ENCODE results near the gene SUMF2. TPM values are rescaled to one million over a fixed set of nuclear protein-coding genes. Genes with fewer than 3 reads are reported as not detected.

SUMF2 gene
- total and polyA plus RNA-seq, 2 of the 4 experiments (the other 2 are of a cell fraction) = 86.2 to 97.3 TPM

- H2AK9ac ChIP-seq (replicated peaks; ENCODE audit: low read depth, low read length, poor library complexity) = no peak overlapping the region
- no peaks in the 10 kb centered on the region for H3K79me1 ChIP-seq (ENCODE audit: low read depth in 1 of 2, low read length in 2 of 2)
- no peak for DNase-seq
- TF ChIP-seq CHD1 (IDR thresholded peaks at IDR 0.05; ENCODE audit: low read depth, low read length) = no peak
- TF ChIP-seq, protein P1, sequence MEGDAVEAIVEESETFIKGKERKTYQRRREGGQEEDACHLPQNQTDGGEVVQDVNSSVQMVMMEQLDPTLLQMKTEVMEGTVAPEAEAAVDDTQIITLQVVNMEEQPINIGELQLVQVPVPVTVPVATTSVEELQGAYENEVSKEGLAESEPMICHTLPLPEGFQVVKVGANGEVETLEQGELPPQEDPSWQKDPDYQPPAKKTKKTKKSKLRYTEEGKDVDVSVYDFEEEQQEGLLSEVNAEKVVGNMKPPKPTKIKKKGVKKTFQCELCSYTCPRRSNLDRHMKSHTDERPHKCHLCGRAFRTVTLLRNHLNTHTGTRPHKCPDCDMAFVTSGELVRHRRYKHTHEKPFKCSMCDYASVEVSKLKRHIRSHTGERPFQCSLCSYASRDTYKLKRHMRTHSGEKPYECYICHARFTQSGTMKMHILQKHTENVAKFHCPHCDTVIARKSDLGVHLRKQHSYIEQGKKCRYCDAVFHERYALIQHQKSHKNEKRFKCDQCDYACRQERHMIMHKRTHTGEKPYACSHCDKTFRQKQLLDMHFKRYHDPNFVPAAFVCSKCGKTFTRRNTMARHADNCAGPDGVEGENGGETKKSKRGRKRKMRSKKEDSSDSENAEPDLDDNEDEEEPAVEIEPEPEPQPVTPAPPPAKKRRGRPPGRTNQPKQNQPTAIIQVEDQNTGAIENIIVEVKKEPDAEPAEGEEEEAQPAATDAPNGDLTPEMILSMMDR (conservative IDR thresholded peaks at IDR 0.05; ENCODE audit: low read depth, low read length) = no peak
- no peak for TF ChIP-seq POLR2A (IDR thresholded peaks at IDR 0.05; ENCODE audit: low read depth, low read length)
- TF ChIP-seq BHLHE40 (IDR thresholded peaks at IDR 0.05; ENCODE audit: low read depth, low read length) = no peak
- no peak for TF ChIP-seq FOS (IDR thresholded peaks at IDR 0.05; ENCODE audit: low read depth, low read length)
- TF ChIP-seq, protein P2, sequence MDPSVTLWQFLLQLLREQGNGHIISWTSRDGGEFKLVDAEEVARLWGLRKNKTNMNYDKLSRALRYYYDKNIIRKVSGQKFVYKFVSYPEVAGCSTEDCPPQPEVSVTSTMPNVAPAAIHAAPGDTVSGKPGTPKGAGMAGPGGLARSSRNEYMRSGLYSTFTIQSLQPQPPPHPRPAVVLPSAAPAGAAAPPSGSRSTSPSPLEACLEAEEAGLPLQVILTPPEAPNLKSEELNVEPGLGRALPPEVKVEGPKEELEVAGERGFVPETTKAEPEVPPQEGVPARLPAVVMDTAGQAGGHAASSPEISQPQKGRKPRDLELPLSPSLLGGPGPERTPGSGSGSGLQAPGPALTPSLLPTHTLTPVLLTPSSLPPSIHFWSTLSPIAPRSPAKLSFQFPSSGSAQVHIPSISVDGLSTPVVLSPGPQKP (IDR thresholded peaks at IDR 0.05; ENCODE audit: borderline replicate concordance, low read depth, low read length) = no peak
- TF ChIP-seq CEBPB (IDR thresholded peaks at IDR 0.05; ENCODE audit: low read depth, low read length) = no peak
- TF ChIP-seq RCOR1 (IDR thresholded peaks at IDR 0.05; ENCODE audit: insufficient replicate concordance, low read length) = no peak
- TF ChIP-seq SMC3 (IDR thresholded peaks at IDR 0.05; ENCODE audit: low read depth, low read length) = no peak
- no peak for TF ChIP-seq MAZ (IDR thresholded peaks at IDR 0.05; ENCODE audit: borderline replicate concordance, low read depth, low read length)
- POLR2A ChIA-PET (ENCODE audit: unreplicated experiment) = no interaction called here
- no peak overlapping the region for H3K23ac ChIP-seq (ENCODE audit: low read depth, low read length)
- dilution Hi-C loops (cut with HindIII; ENCODE audit: low sequenced_read_pairs, unreplicated experiment) (no loop called here), intact Hi-C loops (cut with micrococcal nuclease) (no loop called here), in situ Hi-C loops (cut with MboI; ENCODE audit: low sequenced_read_pairs) (no loop called here)
- H4K5ac ChIP-seq (ENCODE audit: low read depth, low read length) = no peak overlapping the region
- H3K4me1 ChIP-seq (ENCODE audit: control insufficient read depth, insufficient read depth, low read length) = no peaks in the 10 kb centered on the region
- H2BK15ac ChIP-seq (ENCODE audit: low read depth, low read length) = no peak overlapping the region
- no peak for ATAC-seq (ENCODE audit: low read depth)
- BruUV-seq (replicated peaks) = no TSS peak
- CTCF ChIA-PET = no interaction called here
- no peaks in the 10 kb centered on the region for H3K9me3 ChIP-seq (ENCODE audit: control insufficient read depth, insufficient read depth, low read length)
- no peak overlapping the region for H3K4me2 ChIP-seq (ENCODE audit: low read depth, low read length)
- no peak overlapping the region for H3K56ac ChIP-seq (ENCODE audit: extremely low read depth, insufficient read depth, low read length)
- H2AK5ac ChIP-seq (ENCODE audit: low read depth, low read length) = no peak overlapping the region
- no peak overlapping the region for H4K91ac ChIP-seq (ENCODE audit: insufficient read depth, low read depth, low read length)
- H3K27ac ChIP-seq (ENCODE audit: insufficient read depth, low read length) = no peak overlapping the region
- no peaks in the 10 kb centered on the region for H4K20me1 ChIP-seq (ENCODE audit: insufficient read depth, low read length)
- H2BK120ac ChIP-seq (ENCODE audit: low read depth, low read length) = no peak overlapping the region
- H2BK5ac ChIP-seq (ENCODE audit: low read depth, low read length, poor library complexity, severe bottlenecking) = no peak overlapping the region
- H3K9me1 ChIP-seq (ENCODE audit: insufficient read depth, low read length) = no peaks in the 10 kb centered on the region
- whole genome bisulfite sequencing, 2 experiments (ENCODE audit: extremely low coverage in 2 of 2, insufficient read length in 1 of 2) = 61% methylated on average over 3 of the region's 6 CpGs; no CpG with 5 or more reads in 1 of the 2 experiments
- H3K9ac ChIP-seq (ENCODE audit: low read depth, low read length) = no peak overlapping the region
- H2AFZ ChIP-seq (replicated peaks; ENCODE audit: low read length, poor library complexity) = no peak overlapping the region
- no peak overlapping the region for H2BK20ac ChIP-seq (ENCODE audit: low read depth, low read length)
- H3K36me3 ChIP-seq (ENCODE audit: control insufficient read depth, insufficient read depth, low read length) = no peaks in the 10 kb centered on the region
- H3K27me3 ChIP-seq (ENCODE audit: control insufficient read depth, insufficient read depth, low read length) = no peaks in the 10 kb centered on the region
- H3K18ac ChIP-seq (ENCODE audit: low read depth, low read length) = no peak overlapping the region
- H4K8ac ChIP-seq (ENCODE audit: low read depth in 2 of 2, low read length in 2 of 2) = no peak overlapping the region
- no peak overlapping the region for H3K14ac ChIP-seq (replicated peaks; ENCODE audit: low read depth, low read length)
- no peak overlapping the region for H3K4me3 ChIP-seq (ENCODE audit: insufficient read depth, low read depth, low read length)
- H3K4ac ChIP-seq (ENCODE audit: low read depth, low read length) = no peak overlapping the region
Observed at GRCh38 chr7:56124981-56125380, 60.9 kb downstream of the SUMF2 start.
